GM12891 (cell line): ENCODE measurements around the gene MGAT5.
A peak's percentile ranks its signal among the peaks of the same experiment; 100 is the strongest.

Experiments
- DNase-seq: peaks from one replicate; pipeline ENCODE4 v3.0.0; 2011; ENCODE audit warnings: low spot score; ENCODE audit not compliant: insufficient read length
- FAIRE-seq: peaks from 2 replicates; lab custom pipeline; 2011; peaks lifted over from hg19 to GRCh38; lab: Jason Lieb, UNC
- PAX5 ChIP-seq: IDR thresholded peaks from 2 replicates; pipeline ENCODE4 v1.6.1; 2011; ENCODE audit warnings: low read length, moderate library complexity, mild to moderate bottlenecking; ENCODE audit not compliant: insufficient read depth, severe bottlenecking
- POLR2A ChIP-seq: IDR thresholded peaks from 2 replicates; pipeline ENCODE4 v1.6.1; 2011; ENCODE audit warnings: low read depth, low read length, control low read depth
- POLR2AphosphoS5 ChIP-seq: IDR thresholded peaks from 2 replicates; pipeline ENCODE4 v1.6.1; 2011; ENCODE audit warnings: low read depth, low read length, control low read depth
- POU2F2 ChIP-seq: IDR thresholded peaks from 2 replicates; pipeline ENCODE4 v1.6.1; 2011; ENCODE audit warnings: low read depth, mild to moderate bottlenecking, control low read depth, low read length, moderate library complexity
- SPI1 ChIP-seq: IDR thresholded peaks from 2 replicates; pipeline ENCODE4 v1.6.1; 2011; ENCODE audit warnings: low read depth, low read length, control low read depth
- TAF1 ChIP-seq: IDR thresholded peaks from 2 replicates; pipeline ENCODE4 v1.6.1; 2011; ENCODE audit warnings: low read depth, low read length, control low read depth

The MGAT5 gene

DNA sequence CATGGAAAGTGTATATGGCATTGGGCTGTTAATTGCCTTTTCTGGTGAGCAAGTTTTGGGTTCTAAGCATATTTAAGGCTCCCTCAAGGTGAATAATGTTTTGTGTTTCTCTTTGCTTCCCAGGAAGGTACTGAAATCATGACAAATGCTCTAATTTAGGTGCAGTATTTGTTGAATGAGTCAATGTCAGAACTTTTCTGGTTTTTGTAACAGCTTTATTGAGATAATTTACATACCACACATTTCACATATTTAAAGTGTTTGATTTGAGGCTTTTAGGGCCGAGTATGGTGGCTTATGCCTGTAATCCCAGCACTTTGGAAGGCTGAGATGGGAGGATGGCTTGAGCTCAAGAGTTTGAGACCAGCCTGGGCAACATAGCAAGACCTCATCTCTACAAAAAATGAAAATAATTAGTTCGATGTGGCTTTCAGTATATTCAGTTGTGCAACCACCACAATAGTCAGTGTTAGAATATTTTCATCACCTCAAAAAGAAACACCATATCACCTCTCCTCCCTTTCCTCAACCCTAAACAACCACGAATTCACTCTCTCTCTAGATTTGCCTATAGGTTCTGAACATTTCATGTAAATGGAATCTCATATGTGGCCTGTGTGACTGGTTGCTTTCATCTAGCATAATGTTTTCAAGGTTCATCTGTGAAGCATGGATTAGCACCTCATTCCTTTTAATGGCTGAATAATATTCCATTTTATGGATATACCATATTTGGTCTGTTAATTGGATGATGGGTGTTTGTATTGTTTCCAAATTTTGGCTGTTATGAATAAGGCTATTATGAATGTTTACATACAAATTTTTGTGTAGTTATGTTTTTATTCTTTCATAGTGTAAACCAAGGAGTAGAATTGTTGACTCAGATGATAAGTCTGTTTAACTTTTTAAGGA, 54.9 kb downstream of the MGAT5 start:
- peak; percentile 5 for FAIRE-seq
- TF ChIP-seq SPI1 (no peak), PAX5 (no peak), TAF1 (no peak), POLR2A (no peak), POLR2AphosphoS5 (no peak), POU2F2 (no peak)
- no peak for DNase-seq

DNA sequence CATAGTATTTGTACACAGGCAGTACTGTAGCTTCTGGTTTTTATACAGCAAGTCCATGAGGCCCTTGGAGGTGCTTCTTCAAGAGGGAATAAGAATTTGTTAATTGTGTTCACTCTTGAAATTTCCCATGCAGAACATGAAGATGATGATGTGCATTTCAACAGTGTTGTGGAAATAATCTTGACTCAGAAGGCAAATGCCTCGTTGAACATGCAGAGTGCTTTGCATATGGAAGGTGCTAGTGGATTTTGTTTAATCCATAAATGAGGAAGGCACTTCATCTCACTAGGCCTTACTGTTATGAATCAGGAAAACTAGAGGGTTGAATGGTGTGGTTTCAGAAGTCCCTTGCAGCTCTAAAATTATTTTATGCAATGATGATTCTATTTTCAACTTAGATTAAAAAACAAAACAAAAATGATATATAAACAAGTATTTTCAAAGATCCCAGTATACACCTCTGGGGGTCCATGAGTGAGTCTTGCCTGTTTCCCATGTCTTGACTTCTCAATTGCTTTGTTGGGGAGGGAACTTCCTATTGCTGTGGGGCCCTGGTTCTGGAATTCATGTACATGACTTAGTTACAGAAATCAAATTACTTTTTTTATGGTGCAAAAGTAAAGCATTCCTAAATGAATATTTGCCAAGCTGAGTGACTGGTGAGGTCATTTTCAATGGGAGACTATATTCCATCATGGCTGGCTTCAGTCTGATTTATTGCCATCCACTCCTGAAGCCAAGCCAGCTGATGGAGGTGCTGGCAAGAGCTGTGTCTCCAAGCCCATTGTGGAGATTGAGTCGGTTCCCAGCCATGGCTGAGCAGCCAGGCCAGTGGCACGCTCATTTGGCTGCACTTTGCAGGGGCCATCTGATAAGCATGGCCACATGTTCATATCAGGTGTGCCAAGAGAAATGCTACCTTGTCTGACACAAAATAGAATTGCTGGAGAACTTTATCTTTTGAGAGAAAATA, 56.5 kb downstream of the MGAT5 start:
- FAIRE-seq (no peak), DNase-seq (no peak)
- TF ChIP-seq SPI1 (0 out of 2 replicates have a peak, but pooled peaks have one; percentile 15), POLR2A (no peak), POU2F2 (no peak), PAX5 (no peak), POLR2AphosphoS5 (no peak), TAF1 (no peak)

DNA sequence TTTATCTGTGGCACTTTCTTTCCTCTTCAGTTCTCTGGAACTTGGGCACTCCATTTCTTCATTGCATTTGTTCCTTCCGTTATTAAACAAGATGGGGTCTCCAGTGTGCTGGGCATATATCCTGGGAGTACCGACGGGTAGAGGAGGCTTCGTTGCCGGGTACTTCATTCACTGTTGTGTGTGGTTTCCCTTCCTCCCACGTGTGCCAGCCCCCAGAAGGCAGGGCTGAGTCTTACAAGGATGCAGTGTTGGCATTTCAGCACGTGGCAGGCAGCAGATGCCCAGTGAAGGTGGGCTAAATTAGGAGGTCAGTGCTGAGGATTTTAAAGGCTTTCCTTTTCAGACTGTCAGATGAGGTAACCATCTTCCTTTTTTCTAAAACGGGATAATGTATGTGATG, 58.6 kb downstream of the MGAT5 start:
- FAIRE-seq (no peak), DNase-seq (no peak)
- no peak for TF ChIP-seq POU2F2
- TF ChIP-seq POLR2A, result no peak
- TF ChIP-seq PAX5, result no peak
- TF ChIP-seq SPI1, result no peak
- TF ChIP-seq POLR2AphosphoS5, result no peak
- no peak for TF ChIP-seq TAF1

DNA sequence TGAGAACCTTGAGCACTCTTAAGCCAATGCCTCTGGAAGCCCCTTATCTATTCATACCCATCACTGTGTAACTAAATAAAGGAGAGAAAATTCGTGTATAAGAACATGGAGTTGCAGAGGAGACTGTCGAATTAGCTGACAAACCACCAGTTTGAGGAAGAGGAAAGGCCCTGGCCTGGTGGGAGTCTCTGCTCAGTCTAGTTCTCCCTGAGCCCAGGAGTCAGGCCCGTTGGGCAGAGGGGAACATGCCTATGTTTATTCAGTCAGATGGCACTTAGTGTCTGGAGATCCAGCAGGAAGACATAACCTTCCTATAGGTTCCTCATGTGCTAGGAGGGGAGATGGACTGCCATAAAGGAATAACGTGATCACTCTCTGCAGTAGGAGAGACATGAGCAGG, 60.3 kb downstream of the MGAT5 start:
- DNase-seq, result no peak
- no peak for TF ChIP-seq POU2F2
- TF ChIP-seq PAX5, result no peak
- no peak for TF ChIP-seq POLR2A
- no peak for TF ChIP-seq POLR2AphosphoS5
- TF ChIP-seq TAF1, result no peak
- TF ChIP-seq SPI1, result no peak
- no peak for FAIRE-seq

DNA sequence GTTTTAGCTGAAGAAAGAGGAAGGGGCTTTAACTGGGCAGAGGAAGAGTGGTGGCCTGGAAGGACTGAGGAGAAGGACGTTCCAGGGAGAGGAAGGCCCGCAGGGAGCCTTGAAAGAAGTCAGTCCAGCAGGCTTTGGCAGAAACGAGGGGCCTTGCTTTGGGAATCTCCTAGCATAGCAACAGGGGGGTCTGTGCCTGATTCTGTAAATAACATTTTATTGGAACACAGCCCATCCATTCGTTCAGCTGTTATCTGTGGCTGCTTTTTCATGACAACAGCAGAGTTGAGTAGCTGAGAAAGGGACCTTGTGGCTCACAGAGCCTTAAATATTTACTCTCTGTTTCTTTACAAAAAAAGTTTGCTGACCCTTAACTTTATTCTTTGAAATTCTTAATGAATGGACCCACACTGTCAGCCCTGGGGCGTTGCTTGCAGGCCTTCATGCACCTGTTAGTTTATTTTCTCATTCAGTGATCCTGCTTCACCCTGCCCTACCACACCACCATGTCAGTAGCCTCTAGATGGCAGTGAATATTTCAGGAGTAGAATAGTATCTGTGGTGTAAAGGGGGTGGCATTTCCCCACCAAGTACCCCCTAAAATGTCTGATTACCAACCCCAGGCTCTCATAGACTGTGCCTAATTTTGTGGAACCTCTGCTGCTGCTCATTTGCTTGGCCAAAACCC, 61.0 kb downstream of the MGAT5 start:
- TF ChIP-seq POU2F2, result no peak
- no peak for TF ChIP-seq TAF1
- TF ChIP-seq POLR2A, result no peak
- no peak for TF ChIP-seq PAX5
- TF ChIP-seq SPI1, result no peak
- TF ChIP-seq POLR2AphosphoS5, result no peak
- DNase-seq (no peak), FAIRE-seq (no peak)

DNA sequence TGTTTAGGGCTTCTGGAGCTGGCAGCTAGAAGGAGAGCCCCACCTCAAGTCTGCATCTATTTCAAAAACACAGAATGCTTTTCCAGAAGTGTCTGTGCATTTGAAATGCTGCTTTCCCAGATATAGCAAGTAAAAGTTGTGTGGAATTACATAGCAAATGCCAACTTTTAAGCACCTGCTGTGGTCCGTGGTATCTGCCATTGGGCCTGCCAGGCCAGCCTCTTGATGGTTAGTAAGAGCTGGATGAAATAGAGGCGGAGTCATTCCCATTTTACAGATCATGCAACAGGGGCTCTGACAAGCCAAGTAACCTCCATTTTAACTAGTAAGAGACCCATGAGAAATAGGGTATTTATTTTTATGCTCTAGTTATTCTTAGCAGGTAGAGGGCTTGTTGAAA, 61.6 kb downstream of the MGAT5 start:
- DNase-seq (no peak), FAIRE-seq (no peak)
- TF ChIP-seq SPI1 (no peak), POLR2AphosphoS5 (no peak), PAX5 (no peak), POLR2A (no peak), POU2F2 (no peak), TAF1 (no peak)

DNA sequence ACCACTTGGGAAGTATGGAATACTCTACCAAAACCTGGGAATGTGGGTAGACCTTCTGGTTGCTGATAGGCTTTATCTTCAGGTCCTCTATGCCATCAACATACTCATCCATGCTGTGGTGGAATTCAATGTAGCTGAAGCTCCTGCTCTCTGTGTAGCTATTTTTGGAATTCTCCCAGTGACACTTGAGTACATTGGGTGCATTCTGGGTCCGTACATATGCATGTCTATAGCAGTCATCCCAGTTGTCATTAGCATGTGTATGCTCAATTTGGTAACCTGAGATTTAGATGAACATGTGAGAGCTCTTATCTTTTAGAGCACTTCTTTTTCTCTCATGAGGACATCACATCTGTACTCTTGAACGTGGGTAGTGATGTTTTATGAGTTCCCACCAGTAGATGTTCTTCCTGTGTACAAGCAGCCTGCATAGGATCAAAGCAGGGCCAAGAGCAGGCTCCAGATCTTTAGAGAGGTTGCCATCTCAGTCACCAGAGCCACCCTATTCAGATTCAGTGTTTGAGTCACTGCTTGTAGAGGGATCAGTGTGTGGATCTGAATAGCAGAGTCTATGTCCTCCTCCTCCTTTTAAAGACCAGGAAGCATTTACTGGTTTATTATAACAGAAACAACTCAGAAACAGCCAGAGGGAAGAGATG, 65.9 kb downstream of the MGAT5 start:
- TF ChIP-seq POLR2AphosphoS5, result no peak
- TF ChIP-seq TAF1, result no peak
- TF ChIP-seq SPI1, result no peak
- no peak for TF ChIP-seq PAX5
- no peak for TF ChIP-seq POLR2A
- no peak for TF ChIP-seq POU2F2
- DNase-seq (no peak), FAIRE-seq (peak; percentile 64)

DNA sequence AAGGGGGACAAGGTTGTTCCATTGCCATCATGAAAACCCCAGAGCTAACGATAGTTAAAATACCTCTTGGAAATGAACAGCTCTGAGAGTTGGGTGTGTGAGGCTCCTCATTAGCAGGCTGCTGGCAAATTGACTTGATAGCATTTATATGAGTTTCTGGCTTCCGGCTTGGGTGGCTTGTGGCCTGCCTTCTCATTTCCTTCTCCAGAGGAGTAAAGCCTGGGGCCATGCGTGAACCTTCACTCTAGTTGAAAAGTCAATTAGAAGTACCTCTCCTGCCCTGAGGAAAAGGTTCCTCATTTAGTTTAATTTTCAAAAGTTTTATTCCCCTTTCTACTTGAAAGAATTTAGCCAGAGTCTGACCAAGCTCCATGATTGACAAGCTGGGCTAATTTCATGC, 67.1 kb downstream of the MGAT5 start:
- FAIRE-seq (no peak), DNase-seq (no peak)
- TF ChIP-seq POLR2A, result no peak
- TF ChIP-seq TAF1, result no peak
- no peak for TF ChIP-seq SPI1
- TF ChIP-seq POU2F2, result no peak

DNA sequence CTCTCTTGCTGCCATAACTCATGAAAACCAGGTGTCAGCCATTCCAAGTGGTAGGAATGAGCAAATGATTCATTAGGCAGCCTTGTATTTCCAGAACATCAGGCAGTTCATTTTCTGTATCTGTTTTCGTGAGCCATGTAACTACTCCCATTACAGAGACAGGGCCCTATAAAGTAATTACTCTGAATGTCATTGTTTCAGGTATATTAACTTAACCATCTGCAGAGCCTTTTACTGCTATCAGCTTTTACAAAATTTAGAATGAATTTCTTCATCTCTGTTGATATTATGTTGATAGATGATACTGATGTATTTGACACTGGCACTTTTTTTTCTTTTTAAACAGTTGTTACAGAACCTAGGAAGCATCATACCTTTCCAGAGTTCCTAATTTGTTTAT, 69.9 kb downstream of the MGAT5 start:
- DNase-seq (no peak), FAIRE-seq (no peak)
- TF ChIP-seq POU2F2 (no peak), SPI1 (no peak), PAX5 (no peak), TAF1 (no peak), POLR2A (no peak), POLR2AphosphoS5 (no peak)
